ENCODE measurements around the gene VARS1. TPM values are rescaled to one million over a fixed set of nuclear protein-coding genes. Genes with fewer than 3 reads are reported as not detected.

VARS1 gene
- total RNA-seq, 1 experiment from 2014 or later: 124 TPM

DNA sequence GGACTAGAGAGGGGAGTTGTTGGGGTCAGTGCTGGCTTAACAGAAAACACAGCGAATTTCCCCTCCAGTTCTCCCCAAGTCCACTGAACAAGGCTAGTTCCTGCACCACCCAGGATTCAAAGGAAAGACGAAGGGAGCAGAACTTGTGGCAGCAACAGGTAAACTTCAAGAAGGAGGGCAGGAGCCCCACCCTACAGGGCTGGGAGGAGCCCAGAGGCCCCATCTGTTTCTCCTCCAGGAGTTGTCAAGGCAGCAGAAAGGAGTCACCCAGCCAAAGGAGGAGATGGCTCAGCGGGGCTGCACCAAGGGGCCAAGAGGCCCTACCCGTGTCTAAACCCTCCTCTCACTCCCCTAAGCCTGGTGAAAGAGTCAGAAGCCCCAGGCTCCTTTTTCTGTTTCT lies 31.4 kb downstream of the VARS1 start:
- H2AFZ ChIP-seq: no peak overlapping the region
- no peaks in the 10 kb centered on the region for H3K9me3 ChIP-seq (ENCODE audit: insufficient read depth, low read depth)
- no peak overlapping the region for H3K27ac ChIP-seq
- intact Hi-C loops (cut with micrococcal nuclease; ENCODE audit: unreplicated experiment): no loop called here
- TF ChIP-seq, protein P1, sequence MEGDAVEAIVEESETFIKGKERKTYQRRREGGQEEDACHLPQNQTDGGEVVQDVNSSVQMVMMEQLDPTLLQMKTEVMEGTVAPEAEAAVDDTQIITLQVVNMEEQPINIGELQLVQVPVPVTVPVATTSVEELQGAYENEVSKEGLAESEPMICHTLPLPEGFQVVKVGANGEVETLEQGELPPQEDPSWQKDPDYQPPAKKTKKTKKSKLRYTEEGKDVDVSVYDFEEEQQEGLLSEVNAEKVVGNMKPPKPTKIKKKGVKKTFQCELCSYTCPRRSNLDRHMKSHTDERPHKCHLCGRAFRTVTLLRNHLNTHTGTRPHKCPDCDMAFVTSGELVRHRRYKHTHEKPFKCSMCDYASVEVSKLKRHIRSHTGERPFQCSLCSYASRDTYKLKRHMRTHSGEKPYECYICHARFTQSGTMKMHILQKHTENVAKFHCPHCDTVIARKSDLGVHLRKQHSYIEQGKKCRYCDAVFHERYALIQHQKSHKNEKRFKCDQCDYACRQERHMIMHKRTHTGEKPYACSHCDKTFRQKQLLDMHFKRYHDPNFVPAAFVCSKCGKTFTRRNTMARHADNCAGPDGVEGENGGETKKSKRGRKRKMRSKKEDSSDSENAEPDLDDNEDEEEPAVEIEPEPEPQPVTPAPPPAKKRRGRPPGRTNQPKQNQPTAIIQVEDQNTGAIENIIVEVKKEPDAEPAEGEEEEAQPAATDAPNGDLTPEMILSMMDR (conservative IDR thresholded peaks at IDR 0.05): no peak
- TF ChIP-seq EZH2 (IDR thresholded peaks at IDR 0.05; ENCODE audit: low read depth): no peak
- peaks cover 8% of the 10 kb centered on the region; the same call in 1 of the 2 replicates for H3F3A ChIP-seq (ENCODE audit: insufficient read depth, low read depth)
- POLR2A ChIA-PET (ENCODE audit: unreplicated experiment): interaction anchor here (0.6 to 0.7 kb wide), 5 partner anchors 8 to 125 kb away, joined by 3 to 7 read pairs (median 6); no protein-coding TSS in a partner anchor
- H3K36me3 ChIP-seq (ENCODE audit: low read depth): no peaks in the 10 kb centered on the region
- no peaks in the 10 kb centered on the region for H3K79me2 ChIP-seq (ENCODE audit: low read depth)
- no peak overlapping the region for H3K4me3 ChIP-seq
- H3K27me3 ChIP-seq (ENCODE audit: insufficient read depth, low read depth): no peaks in the 10 kb centered on the region
- CTCF ChIA-PET: no interaction called here
- BruUV-seq (replicated peaks): no TSS peak
- no peak overlapping the region for H3K4me2 ChIP-seq
- no peaks in the 10 kb centered on the region for H4K20me1 ChIP-seq (ENCODE audit: insufficient read depth)
- peaks cover 5% of the 10 kb centered on the region; the same call in 1 of the 2 replicates for H3K4me1 ChIP-seq (replicated peaks; ENCODE audit: insufficient read depth)
- no peaks in the 10 kb centered on the region for H3K9me2 ChIP-seq (ENCODE audit: insufficient read depth)
- no peak for DNase-seq

- no TSS peak for BruUV-seq (replicated peaks)
- H2AFZ ChIP-seq: no peak overlapping the region
Observed at GRCh38 chr6:31763619-31763940, 32.0 kb downstream of the VARS1 start.

GRCh38 chr6:31762878-31763618 lies 32.5 kb downstream of the VARS1 start:
- H3K9me2 ChIP-seq (ENCODE audit: insufficient read depth): no peaks in the 10 kb centered on the region
- H3K79me2 ChIP-seq (ENCODE audit: low read depth): no peaks in the 10 kb centered on the region
- no peak overlapping the region for H3K27ac ChIP-seq
- TF ChIP-seq EZH2 (IDR thresholded peaks at IDR 0.05; ENCODE audit: low read depth): no peak
- TF ChIP-seq, protein P1 (conservative IDR thresholded peaks at IDR 0.05): no peak
- H3K4me3 ChIP-seq: no peak overlapping the region
- H3K9me3 ChIP-seq (ENCODE audit: insufficient read depth, low read depth): no peaks in the 10 kb centered on the region
- H4K20me1 ChIP-seq (ENCODE audit: insufficient read depth): no peaks in the 10 kb centered on the region
- no peak overlapping the region for H2AFZ ChIP-seq
- no peak overlapping the region for H3K4me2 ChIP-seq
- ChIA-PET POLR2A (ENCODE audit: unreplicated experiment) (interaction anchor here (0.6 kb wide), 1 partner anchor 124 kb away, joined by 3 read pairs; no protein-coding TSS in a partner anchor), CTCF (no interaction called here)
- no peaks in the 10 kb centered on the region for H3K27me3 ChIP-seq (ENCODE audit: insufficient read depth, low read depth)
- no peak for DNase-seq
- BruUV-seq (replicated peaks): no TSS peak
- intact Hi-C loops (cut with micrococcal nuclease; ENCODE audit: unreplicated experiment): no loop called here
- H3K36me3 ChIP-seq (ENCODE audit: low read depth): no peaks in the 10 kb centered on the region
- peaks cover 5% of the 10 kb centered on the region; the same call in 1 of the 2 replicates for H3K4me1 ChIP-seq (replicated peaks; ENCODE audit: insufficient read depth)
- H3F3A ChIP-seq (ENCODE audit: insufficient read depth, low read depth): peaks cover 8% of the 10 kb centered on the region; the same call in 1 of the 2 replicates

More at GRCh38 chr6:31763619-31763940, 32.0 kb downstream of the VARS1 start:
- Histone ChIP-seq H4K20me1 (ENCODE audit: insufficient read depth) (no peaks in the 10 kb centered on the region), H3K4me3 (no peak overlapping the region), H3K9me2 (ENCODE audit: insufficient read depth) (no peaks in the 10 kb centered on the region), H3K4me2 (no peak overlapping the region), H3K9me3 (ENCODE audit: insufficient read depth, low read depth) (no peaks in the 10 kb centered on the region), H3K27me3 (ENCODE audit: insufficient read depth, low read depth) (no peaks in the 10 kb centered on the region), H3F3A (ENCODE audit: insufficient read depth, low read depth) (peaks cover 8% of the 10 kb centered on the region; the same call in 1 of the 2 replicates), H3K4me1 (replicated peaks; ENCODE audit: insufficient read depth) (peaks cover 5% of the 10 kb centered on the region; the same call in 1 of the 2 replicates), H3K36me3 (ENCODE audit: low read depth) (no peaks in the 10 kb centered on the region), H3K79me2 (ENCODE audit: low read depth) (no peaks in the 10 kb centered on the region), H3K27ac (no peak overlapping the region)
- ChIA-PET POLR2A (ENCODE audit: unreplicated experiment) (interaction anchor here (0.6 kb wide), 4 partner anchors 9 to 125 kb away, joined by 3 to 7 read pairs (median 4); no protein-coding TSS in a partner anchor), CTCF (no interaction called here)
- no peak for DNase-seq
- TF ChIP-seq, protein P1 (conservative IDR thresholded peaks at IDR 0.05): no peak
- TF ChIP-seq EZH2 (IDR thresholded peaks at IDR 0.05; ENCODE audit: low read depth): no peak
- intact Hi-C loops (cut with micrococcal nuclease; ENCODE audit: unreplicated experiment): no loop called here
